NCI-H2196 (cell line): Measurements from ENCODE around the gene TET3.

Source experiments
- DNase-seq: peaks from one replicate; lab custom pipeline; 2025; ENCODE audit not compliant: unreplicated experiment; lab: John Stamatoyannopoulos, UW

The TET3 gene

GRCh38 chr2:73964223-73964622, 20.5 kb upstream of the TET3 start:
- DNase-seq: no peak

GRCh38 chr2:73965053-73965452, 19.7 kb upstream of the TET3 start:
- no peak for DNase-seq

GRCh38 chr2:73968357-73968937, 16.3 kb upstream of the TET3 start:
- no peak for DNase-seq

- DNase-seq: no peak
These were observed 15.4 kb upstream of the TET3 start for GRCh38 chr2:73969356-73969755.

- no peak for DNase-seq
These were observed 14.4 kb upstream of the TET3 start for GRCh38 chr2:73970141-73970803.

- DNase-seq: peak; percentile 25
These were observed 13.7 kb upstream of the TET3 start for GRCh38 chr2:73970850-73971471.

GRCh38 chr2:73971722-73972121, 13.0 kb upstream of the TET3 start:
- no peak for DNase-seq

- DNase-seq: no peak
These were observed 11.9 kb upstream of the TET3 start for GRCh38 chr2:73972846-73973245.

- DNase-seq: no peak
These were observed 9.0 kb upstream of the TET3 start for GRCh38 chr2:73975731-73976130.

- DNase-seq: no peak
These were observed 7.9 kb upstream of the TET3 start for GRCh38 chr2:73976803-73977202.

- DNase-seq: no peak
These were observed 7.2 kb upstream of the TET3 start for GRCh38 chr2:73977466-73977865.

GRCh38 chr2:73979021-73979420, 5.7 kb upstream of the TET3 start:
- no peak for DNase-seq

GRCh38 chr2:73979686-73980085, 5.0 kb upstream of the TET3 start:
- DNase-seq: no peak

- no peak for DNase-seq
These were observed 4.1 kb upstream of the TET3 start for GRCh38 chr2:73980566-73980965.

- no peak for DNase-seq
These were observed 3.4 kb upstream of the TET3 start for GRCh38 chr2:73981081-73982001.

GRCh38 chr2:73982140-73982617, 2.5 kb upstream of the TET3 start:
- DNase-seq: no peak

- DNase-seq: peak; percentile 66
These were observed 1.1 kb upstream of the TET3 start for GRCh38 chr2:73983322-73984202.

GRCh38 chr2:73984922-73985307, 205 bp downstream of the TET3 start:
- DNase-seq: no peak

GRCh38 chr2:73985308-73986084, 786 bp downstream of the TET3 start:
- peak; percentile 9 for DNase-seq
